IPS-NIHi7 (cell line): ENCODE measurements around the gene COL23A1.

Source experiments
- DNase-seq: peaks from one replicate; pipeline ENCODE4 v3.0.0; 2012; ENCODE audit warnings: mixed read lengths; ENCODE audit errors: extremely low spot score

COL23A1 gene

GRCh38 chr5:178223828-178224335 is 366.3 kb downstream of the COL23A1 start:
- DNase-seq = peak; percentile 76

- DNase-seq = no peak
Measured at GRCh38 chr5:178223196-178223773, 366.9 kb downstream of the COL23A1 start.

GRCh38 chr5:178222292-178222691 is 367.9 kb downstream of the COL23A1 start:
- no peak for DNase-seq

- DNase-seq = no peak
Measured at GRCh38 chr5:178221853-178222252, 368.3 kb downstream of the COL23A1 start.

DNA sequence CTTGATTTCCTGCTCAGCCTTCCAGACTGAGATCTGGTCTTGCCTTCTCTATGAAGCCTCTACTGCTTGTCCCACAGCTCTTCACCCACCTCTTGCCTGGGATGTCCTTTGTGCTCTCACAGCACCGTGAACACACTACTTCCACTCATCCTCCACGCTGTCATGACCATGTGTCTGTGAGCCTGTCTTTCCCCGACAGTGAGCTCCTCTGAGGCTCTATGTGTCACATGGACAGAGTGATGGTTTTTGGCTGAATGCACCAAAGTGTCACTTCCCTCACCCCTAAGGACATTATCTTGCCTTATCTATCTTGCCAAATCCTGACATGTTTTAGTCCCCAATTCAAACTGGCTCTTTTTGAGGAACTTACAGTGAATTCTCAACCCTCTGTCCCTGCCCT is 368.9 kb downstream of the COL23A1 start:
- no peak for DNase-seq

- DNase-seq = no peak
Measured at GRCh38 chr5:178218827-178219226, 371.4 kb downstream of the COL23A1 start.

- no peak for DNase-seq
Measured at GRCh38 chr5:178218237-178218776, 371.9 kb downstream of the COL23A1 start.

GRCh38 chr5:178216779-178217178 is 373.4 kb downstream of the COL23A1 start:
- DNase-seq = no peak

DNA sequence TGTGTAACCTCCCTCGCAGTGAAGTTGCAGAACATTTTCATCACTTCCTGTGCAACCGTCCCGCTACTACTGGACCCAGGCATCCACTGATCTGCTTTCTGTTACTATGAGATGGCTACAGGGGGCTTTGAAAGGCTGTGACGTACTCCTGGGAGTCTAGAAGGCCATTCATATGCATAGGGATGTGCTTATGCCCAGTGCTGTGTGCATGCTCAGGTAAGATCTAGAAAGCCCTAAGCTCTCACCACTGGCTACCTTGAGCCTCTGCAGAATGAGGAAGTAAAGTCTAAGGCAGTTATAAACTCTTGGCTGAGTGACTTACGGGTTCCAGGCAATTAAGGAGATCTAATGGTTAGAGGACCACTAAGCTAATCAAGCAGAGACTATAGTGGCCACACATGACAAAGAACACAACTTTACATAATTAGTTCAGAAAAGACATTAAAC is 374.1 kb downstream of the COL23A1 start:
- DNase-seq = no peak

DNA sequence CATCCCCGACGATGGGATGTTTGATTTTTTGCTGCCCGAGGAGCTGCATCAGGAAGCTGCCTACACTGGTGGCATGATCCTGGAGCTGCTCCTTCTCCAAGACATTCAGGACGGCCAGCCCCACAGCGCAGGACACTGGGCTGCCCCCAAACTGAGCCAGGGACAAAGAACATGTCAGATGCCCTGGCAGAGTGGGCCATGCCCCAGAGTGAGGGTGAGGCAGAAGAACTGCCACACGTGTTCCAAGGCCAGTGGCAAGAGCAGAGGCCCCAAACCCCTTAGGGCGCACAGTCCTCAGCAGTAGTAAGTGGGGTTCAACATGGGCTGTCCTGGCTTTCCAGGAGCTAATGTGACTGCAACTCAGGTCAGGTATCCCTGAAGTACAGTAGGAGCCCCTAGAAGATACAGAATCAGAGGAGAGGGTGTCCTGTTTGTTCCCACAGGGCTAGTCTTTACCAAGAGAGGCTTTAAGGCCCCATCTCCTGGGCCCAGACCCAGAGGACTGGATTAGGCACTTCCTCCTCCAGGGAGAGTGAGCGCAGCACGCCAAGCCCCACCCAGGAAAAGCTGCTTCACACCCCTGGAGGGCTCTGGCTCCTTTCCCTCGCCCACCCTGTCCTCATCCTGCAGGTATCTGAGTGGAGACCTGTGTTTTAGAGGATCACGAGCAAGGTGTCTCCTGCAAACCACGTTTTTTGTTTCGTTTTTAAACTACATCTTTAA is 374.8 kb downstream of the COL23A1 start:
- DNase-seq = no peak

DNA sequence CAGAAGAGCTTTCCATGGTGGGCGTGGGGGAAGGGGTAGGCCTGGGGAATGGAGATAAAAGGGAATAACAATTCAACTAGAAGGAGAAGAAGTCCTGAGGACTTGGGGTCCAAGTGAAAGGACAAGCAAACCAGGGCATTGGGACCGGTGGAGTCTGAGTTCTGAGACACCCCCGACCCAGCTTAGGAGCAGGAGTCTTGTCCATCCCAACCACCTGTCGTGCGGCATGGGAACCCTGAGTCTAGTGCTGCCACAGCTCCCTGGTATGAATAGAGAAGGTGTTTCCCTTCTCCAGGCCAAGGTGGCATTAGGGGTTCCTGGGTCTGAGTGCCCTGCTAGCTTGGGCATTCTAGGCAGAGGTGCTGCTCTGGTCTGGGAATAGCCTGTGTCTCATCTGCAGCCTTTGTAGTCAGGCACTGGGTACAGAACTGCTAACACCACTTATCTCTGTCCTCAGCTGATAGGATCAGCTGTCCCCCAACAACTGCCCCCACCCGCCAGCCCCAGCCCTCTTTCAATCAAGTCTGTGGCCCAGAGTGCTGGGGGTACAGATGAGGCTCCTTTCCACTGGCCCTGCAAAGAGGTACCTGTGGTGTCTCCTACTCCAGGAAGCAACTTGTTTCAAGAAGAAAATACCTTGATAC is 375.9 kb downstream of the COL23A1 start:
- DNase-seq = no peak

- no peak for DNase-seq
Measured at GRCh38 chr5:178213748-178214151, 376.4 kb downstream of the COL23A1 start.

GRCh38 chr5:178213003-178213461 is 377.2 kb downstream of the COL23A1 start:
- no peak for DNase-seq

DNA sequence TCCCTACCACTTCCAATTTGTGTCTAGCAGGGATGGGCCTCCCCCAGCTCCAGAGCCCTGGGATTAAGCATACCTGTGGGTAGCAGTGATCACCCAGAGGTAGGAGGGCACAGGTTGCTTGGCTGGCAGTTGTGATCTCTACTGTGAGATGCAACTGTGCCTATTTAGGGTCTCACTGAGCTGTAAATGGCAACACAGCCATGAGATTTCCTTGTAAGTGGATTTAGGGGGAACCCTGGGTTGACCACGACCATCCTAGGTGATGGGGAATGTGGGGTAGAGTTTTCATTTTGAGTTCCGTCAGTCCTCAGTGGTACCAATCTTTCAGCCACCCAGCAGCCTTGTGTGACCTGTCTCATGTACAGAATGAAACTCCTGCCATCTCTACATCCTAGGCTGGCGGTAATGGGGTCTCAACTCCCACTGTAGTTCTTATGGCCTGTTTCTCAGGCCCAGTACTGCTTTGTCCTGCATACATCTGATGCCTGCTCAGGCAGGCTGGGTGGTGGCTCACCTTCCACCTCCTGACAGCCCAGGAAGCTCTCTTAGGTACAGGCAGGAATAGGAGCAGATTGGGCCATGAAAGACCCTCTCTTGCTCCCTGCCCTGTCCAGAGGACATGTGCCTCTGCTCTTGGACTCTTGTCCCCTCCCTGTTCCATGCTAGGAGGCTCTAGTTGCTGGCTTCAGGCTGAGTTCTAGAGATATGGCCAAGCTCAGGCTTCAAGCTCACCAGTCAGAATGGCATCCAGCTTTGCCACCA is 377.8 kb downstream of the COL23A1 start:
- DNase-seq = no peak

- no peak for DNase-seq
Measured at GRCh38 chr5:178211095-178212048, 378.8 kb downstream of the COL23A1 start.

DNA sequence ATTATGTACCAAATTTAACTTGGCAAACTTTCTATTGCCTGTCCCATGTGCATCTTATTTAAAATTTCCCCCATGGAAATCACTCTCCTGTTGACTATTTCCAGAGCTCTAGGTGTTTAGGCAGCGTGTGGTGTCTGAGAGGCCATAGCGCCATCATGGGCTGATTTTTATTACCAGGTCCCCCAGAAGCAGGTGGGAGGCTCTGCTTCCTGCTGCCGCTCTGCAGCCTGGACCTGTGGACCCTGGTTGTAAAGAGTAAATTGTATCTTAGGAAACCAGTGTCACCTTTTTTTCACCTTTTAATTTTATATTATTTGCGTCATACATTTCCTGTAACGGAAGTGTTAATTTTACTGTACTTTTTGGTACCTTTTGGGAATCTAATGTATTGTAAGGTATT is 379.5 kb downstream of the COL23A1 start:
- DNase-seq = no peak

- no peak for DNase-seq
Measured at GRCh38 chr5:178210073-178210535, 380.1 kb downstream of the COL23A1 start.

GRCh38 chr5:178209334-178210072 is 380.7 kb downstream of the COL23A1 start:
- no peak for DNase-seq

GRCh38 chr5:178208540-178209227 is 381.5 kb downstream of the COL23A1 start:
- no peak for DNase-seq
